ENCODE data around the gene TRPM3. TPM values are rescaled to one million over a fixed set of nuclear protein-coding genes. Genes with fewer than 3 reads are reported as not detected.

The TRPM3 gene
- total RNA-seq, 2 experiments from 2014 or later, result not detected

GRCh38 chr9:71145179-71145578, 23.8 kb upstream of the TRPM3 start:
- no peaks in the 10 kb centered on the region for H3K27me3 ChIP-seq (ENCODE audit: control insufficient read depth in 1 of 2, insufficient read depth in 2 of 2, low read length in 2 of 2)
- H3K9me3 Mint-ChIP-seq, result peaks cover 2% of the 10 kb centered on the region
- ChIA-PET POLR2A (no interaction called here), CTCF (no interaction called here)
- no peak overlapping the region for H3K4me3 ChIP-seq (ENCODE audit: low read length)
- no peaks in the 10 kb centered on the region for H3K27me3 Mint-ChIP-seq
- intact Hi-C loops (cut with DNase I, micrococcal nuclease), result no loop called here
- H3K27ac ChIP-seq (ENCODE audit: low read depth in 1 of 2, low read length in 2 of 2), result no peak overlapping the region
- no peak for ATAC-seq (ENCODE audit: poor library complexity)
- DNase-seq, result no peak
- no peaks in the 10 kb centered on the region for H3K36me3 Mint-ChIP-seq (ENCODE audit: low read depth)
- no peak for TF ChIP-seq CTCF (IDR thresholded peaks at IDR 0.05)
- no peaks in the 10 kb centered on the region for H3K4me1 ChIP-seq (ENCODE audit: insufficient read depth, low read length)
- H3K36me3 ChIP-seq (ENCODE audit: insufficient read depth, low read length), result no peaks in the 10 kb centered on the region
- no peaks in the 10 kb centered on the region for H3K9me3 ChIP-seq (ENCODE audit: control insufficient read depth in 1 of 2, insufficient read depth in 1 of 2, low read length in 2 of 2)
- no peak overlapping the region for H3K4me3 Mint-ChIP-seq
- H3K27ac Mint-ChIP-seq, result no peak overlapping the region
- no peaks in the 10 kb centered on the region for H3K4me1 Mint-ChIP-seq (ENCODE audit: low read depth)

GRCh38 chr9:71144495-71144894, 23.1 kb upstream of the TRPM3 start:
- Histone ChIP-seq H3K4me3 (ENCODE audit: low read length) (no peak overlapping the region), H3K27me3 (ENCODE audit: control insufficient read depth in 1 of 2, insufficient read depth in 2 of 2, low read length in 2 of 2) (no peaks in the 10 kb centered on the region), H3K27ac (ENCODE audit: low read depth in 1 of 2, low read length in 2 of 2) (no peak overlapping the region), H3K9me3 (ENCODE audit: control insufficient read depth in 1 of 2, insufficient read depth in 1 of 2, low read length in 2 of 2) (no peaks in the 10 kb centered on the region), H3K4me1 (ENCODE audit: insufficient read depth, low read length) (no peaks in the 10 kb centered on the region), H3K36me3 (ENCODE audit: insufficient read depth, low read length) (no peaks in the 10 kb centered on the region)
- no peaks in the 10 kb centered on the region for H3K4me1 Mint-ChIP-seq (ENCODE audit: low read depth)
- ChIA-PET POLR2A (no interaction called here), CTCF (no interaction called here)
- TF ChIP-seq CTCF (IDR thresholded peaks at IDR 0.05), result no peak
- H3K27ac Mint-ChIP-seq, result no peak overlapping the region
- H3K4me3 Mint-ChIP-seq, result no peak overlapping the region
- H3K27me3 Mint-ChIP-seq, result no peaks in the 10 kb centered on the region
- ATAC-seq (ENCODE audit: poor library complexity) (no peak), DNase-seq (no peak)
- intact Hi-C loops (cut with DNase I, micrococcal nuclease), result no loop called here
- no peaks in the 10 kb centered on the region for H3K36me3 Mint-ChIP-seq (ENCODE audit: low read depth)
- H3K9me3 Mint-ChIP-seq, result peaks cover 2% of the 10 kb centered on the region

GRCh38 chr9:71136696-71137095, 15.3 kb upstream of the TRPM3 start:
- Mint-ChIP-seq H3K9me3 (no peaks in the 10 kb centered on the region), H3K27ac (no peak overlapping the region), H3K4me3 (no peak overlapping the region), H3K36me3 (ENCODE audit: low read depth) (no peaks in the 10 kb centered on the region), H3K4me1 (ENCODE audit: low read depth) (no peaks in the 10 kb centered on the region), H3K27me3 (no peaks in the 10 kb centered on the region)
- CTCF ChIA-PET, result no interaction called here
- POLR2A ChIA-PET, result no interaction called here
- no peak overlapping the region for H3K4me3 ChIP-seq (ENCODE audit: low read length)
- H3K27me3 ChIP-seq (ENCODE audit: control insufficient read depth in 1 of 2, insufficient read depth in 2 of 2, low read length in 2 of 2), result no peaks in the 10 kb centered on the region
- intact Hi-C loops (cut with DNase I, micrococcal nuclease), result no loop called here
- no peaks in the 10 kb centered on the region for H3K4me1 ChIP-seq (ENCODE audit: insufficient read depth, low read length)
- no peaks in the 10 kb centered on the region for H3K9me3 ChIP-seq (ENCODE audit: control insufficient read depth in 1 of 2, insufficient read depth in 1 of 2, low read length in 2 of 2)
- TF ChIP-seq CTCF (IDR thresholded peaks at IDR 0.05), result no peak
- no peaks in the 10 kb centered on the region for H3K36me3 ChIP-seq (ENCODE audit: insufficient read depth, low read length)
- DNase-seq (no peak), ATAC-seq (ENCODE audit: poor library complexity) (no peak)
- no peak overlapping the region for H3K27ac ChIP-seq (ENCODE audit: low read depth in 1 of 2, low read length in 2 of 2)

Data from CD4-positive, alpha-beta T cell (primary cell).